Activated naive CD4-positive, alpha-beta T cell treated with anti-CD3 and anti-CD28 coated beads for 36 hours (primary cell): Measurements from ENCODE around the gene AMIGO1. TPM values are rescaled to one million over a fixed set of nuclear protein-coding genes. Genes with fewer than 3 reads are reported as not detected.
A peak's percentile ranks its signal among the peaks of the same experiment; 100 is the strongest.

ENCODE experiments used
- CTCF ChIA-PET: fragments of 350-600 bp; sonication (Branson Sonifier 250); formaldehyde crosslinking; loops from one replicate; lab custom pipeline; 2021; ENCODE audit warnings: antibody characterized with exemption; lab: Charles Lee
- DNase-seq: peaks from one replicate; pipeline ENCODE4 v3.0.0-alpha.2; 2020
- H3K27ac Mint-ChIP-seq: one replicate; pipeline ENCODE4 v1.8.0; 2021; ENCODE audit warnings: mild to moderate bottlenecking, mixed read lengths
- H3K27me3 Mint-ChIP-seq: one replicate; pipeline ENCODE4 v1.8.0; 2021; ENCODE audit warnings: low read depth, mixed read lengths
- H3K36me3 Mint-ChIP-seq: one replicate; pipeline ENCODE4 v1.8.0; 2021; ENCODE audit warnings: low read depth, mixed read lengths
- H3K4me1 Mint-ChIP-seq: one replicate; pipeline ENCODE4 v1.8.0; 2021; ENCODE audit warnings: low read depth, mixed read lengths
- H3K4me3 Mint-ChIP-seq: one replicate; pipeline ENCODE4 v1.8.0; 2021; ENCODE audit warnings: mild to moderate bottlenecking, moderate library complexity, mixed read lengths
- H3K9me3 Mint-ChIP-seq: one replicate; pipeline ENCODE4 v1.8.0; 2021; ENCODE audit warnings: mixed read lengths
- intact Hi-C: fragments of 100-400 bp; cut with micrococcal nuclease; formaldehyde crosslinking; loops from one replicate; pipeline ENCODE4 v1.15.1; 2023
- total RNA-seq, 2 experiments: library from RNA; stranded (reverse); gene quantifications; one replicate each; pipeline ENCODE4 v1.2.3, GENCODE V29; 2021

The AMIGO1 gene
- total RNA-seq, 2 experiments from 2014 or later: 1.5 to 1.7 TPM

- peak; percentile 20 for DNase-seq
- no peak within 1 kb of the TSS for H3K27ac Mint-ChIP-seq
- no peaks in the 10 kb centered on the region for H3K36me3 Mint-ChIP-seq
- H3K4me3 Mint-ChIP-seq: peak within 1 kb of the TSS; percentile 53
- peaks cover 11% of the 10 kb centered on the region for H3K4me1 Mint-ChIP-seq
- intact Hi-C loops: loop anchor here (2.0 to 5.0 kb wide), 2 partner anchors 16 to 39 kb away; partner anchors contain the start of genes ATXN7L2 and PSMA5
- H3K27me3 Mint-ChIP-seq: peaks cover 56% of the 10 kb centered on the region
- CTCF ChIA-PET: interaction anchor here (1.2 kb wide), 1 partner anchor 33 kb away, joined by 3 read pairs; no protein-coding TSS in a partner anchor
- H3K9me3 Mint-ChIP-seq: no peaks in the 10 kb centered on the region
Observed at GRCh38 chr1:109466452-109467300, 42.9 kb downstream of the AMIGO1 start, which contains the start of gene SYPL2. Gene SYPL2, plus strand, starts transcription at chr1:109466546. Its CDS starts 298 bp downstream, at chr1:109466844.

- peaks cover 60% of the 10 kb centered on the region for H3K27me3 Mint-ChIP-seq
Observed at GRCh38 chr1:109466125-109466451, 43.4 kb downstream of the AMIGO1 start.

GRCh38 chr1:109457819-109458218, 51.7 kb downstream of the AMIGO1 start:
- CTCF ChIA-PET: interaction anchor here (1.1 to 1.2 kb wide), 2 partner anchors 14 to 17 kb away, joined by 3 to 4 read pairs; no protein-coding TSS in a partner anchor
- intact Hi-C loops: no loop called here
- Mint-ChIP-seq H3K9me3 (peaks cover 10% of the 10 kb centered on the region), H3K27ac (no peak overlapping the region), H3K4me1 (no peaks in the 10 kb centered on the region), H3K4me3 (no peak overlapping the region), H3K36me3 (no peaks in the 10 kb centered on the region), H3K27me3 (peaks cover 21% of the 10 kb centered on the region)
- DNase-seq: no peak

More at GRCh38 chr1:109466125-109466451, 43.4 kb downstream of the AMIGO1 start:
- peaks cover 11% of the 10 kb centered on the region for H3K4me1 Mint-ChIP-seq
- H3K27ac Mint-ChIP-seq: no peak overlapping the region
- H3K36me3 Mint-ChIP-seq: no peaks in the 10 kb centered on the region
- peak overlapping the region; percentile 53 for H3K4me3 Mint-ChIP-seq
- H3K9me3 Mint-ChIP-seq: no peaks in the 10 kb centered on the region
- intact Hi-C loops: loop anchor here (2.0 to 5.0 kb wide), 2 partner anchors 17 to 39 kb away; partner anchors contain the start of genes ATXN7L2 and PSMA5
- CTCF ChIA-PET: interaction anchor here (1.2 kb wide), 1 partner anchor 34 kb away, joined by 3 read pairs; no protein-coding TSS in a partner anchor
- DNase-seq: no peak

GRCh38 chr1:109454497-109455133, 54.9 kb downstream of the AMIGO1 start:
- intact Hi-C loops: no loop called here
- no peaks in the 10 kb centered on the region for H3K36me3 Mint-ChIP-seq
- CTCF ChIA-PET: interaction anchor here (0.6 to 0.8 kb wide), 2 partner anchors 18 to 52 kb away, joined by 3 read pairs; no protein-coding TSS in a partner anchor
- H3K27me3 Mint-ChIP-seq: peaks cover 17% of the 10 kb centered on the region
- H3K4me3 Mint-ChIP-seq: no peak overlapping the region
- H3K4me1 Mint-ChIP-seq: no peaks in the 10 kb centered on the region
- no peak for DNase-seq
- H3K27ac Mint-ChIP-seq: no peak overlapping the region
- peaks cover 10% of the 10 kb centered on the region for H3K9me3 Mint-ChIP-seq

Other genes with a start within 250 kb of the AMIGO1 start
- 10 to 100 TPM; 19.3 to 21.5 TPM for gene PSRC1, start 226.6 kb downstream of the AMIGO1 start, total RNA-seq
- gene MYBPHL, start 202.7 kb downstream of the AMIGO1 start, total RNA-seq: not detected
- under 1 TPM; 0.32 to 0.33 TPM for gene SORT1, start 111.8 kb downstream of the AMIGO1 start, total RNA-seq
- gene PSMA5, start 83.3 kb downstream of the AMIGO1 start, total RNA-seq: 100 to 1,000 TPM; 181 to 202 TPM
- under 1 TPM in 1 of 2 experiments, not detected in 1; 0.05 TPM for gene SYPL2, start 43.2 kb downstream of the AMIGO1 start, total RNA-seq
- 10 to 100 TPM; 15.2 to 16.4 TPM for gene ATXN7L2, start 25.8 kb downstream of the AMIGO1 start, total RNA-seq
- gene CYB561D1, start 15.6 kb downstream of the AMIGO1 start, total RNA-seq: 1 to 10 TPM; 6.6 to 8.5 TPM
- under 1 TPM in 1 of 2 experiments, not detected in 1; 0.31 TPM for gene GPR61, start 30.1 kb upstream of the AMIGO1 start, total RNA-seq
- 1 to 10 TPM; 8.0 to 8.5 TPM for gene GNAI3, start 38.9 kb upstream of the AMIGO1 start, total RNA-seq
- gene GNAT2, start 109.9 kb upstream of the AMIGO1 start, total RNA-seq: under 1 TPM; 0.22 to 0.50 TPM
- 10 to 100 TPM; 41.3 to 56.9 TPM for gene AMPD2, start 110.1 kb upstream of the AMIGO1 start, total RNA-seq
- gene GSTM4, start 146.4 kb upstream of the AMIGO1 start, total RNA-seq: 1 to 10 TPM; 8.8 to 9.9 TPM
- 10 to 100 TPM; 14.2 to 14.3 TPM for gene GSTM2, start 158.3 kb upstream of the AMIGO1 start, total RNA-seq
- not detected for gene GSTM1, start 178.1 kb upstream of the AMIGO1 start, total RNA-seq
- not detected for gene GSTM5, start 202.5 kb upstream of the AMIGO1 start, total RNA-seq
- gene GSTM3, start 231.3 kb upstream of the AMIGO1 start, total RNA-seq: 1 to 10 TPM; 4.7 to 4.8 TPM